Measurements from ENCODE around the gene SZRD1. TPM values are rescaled to one million over a fixed set of nuclear protein-coding genes. Genes with fewer than 3 reads are reported as not detected.

Gene SZRD1
- total and polyA plus RNA-seq, 2 of the 8 experiments (the other 6 are each of a cell fraction or from before 2014, with no cell fraction given), result 97.8 to 108 TPM

- TF ChIP-seq CHD7 (IDR thresholded peaks at IDR 0.05; ENCODE audit: insufficient replicate concordance, low read length) (no peak), BRCA1 (IDR thresholded peaks at IDR 0.05; ENCODE audit: low read depth, low read length) (no peak), USF2 (IDR thresholded peaks at IDR 0.05; ENCODE audit: low read length) (no peak), TAF1 (IDR thresholded peaks at IDR 0.05; ENCODE audit: low read depth, low read length) (no peak), SP1 (IDR thresholded peaks at IDR 0.05; ENCODE audit: low read depth, low read length) (no peak), SP4 (IDR thresholded peaks at IDR 0.05; ENCODE audit: low read length) (no peak)
- TF ChIP-seq, protein P1, sequence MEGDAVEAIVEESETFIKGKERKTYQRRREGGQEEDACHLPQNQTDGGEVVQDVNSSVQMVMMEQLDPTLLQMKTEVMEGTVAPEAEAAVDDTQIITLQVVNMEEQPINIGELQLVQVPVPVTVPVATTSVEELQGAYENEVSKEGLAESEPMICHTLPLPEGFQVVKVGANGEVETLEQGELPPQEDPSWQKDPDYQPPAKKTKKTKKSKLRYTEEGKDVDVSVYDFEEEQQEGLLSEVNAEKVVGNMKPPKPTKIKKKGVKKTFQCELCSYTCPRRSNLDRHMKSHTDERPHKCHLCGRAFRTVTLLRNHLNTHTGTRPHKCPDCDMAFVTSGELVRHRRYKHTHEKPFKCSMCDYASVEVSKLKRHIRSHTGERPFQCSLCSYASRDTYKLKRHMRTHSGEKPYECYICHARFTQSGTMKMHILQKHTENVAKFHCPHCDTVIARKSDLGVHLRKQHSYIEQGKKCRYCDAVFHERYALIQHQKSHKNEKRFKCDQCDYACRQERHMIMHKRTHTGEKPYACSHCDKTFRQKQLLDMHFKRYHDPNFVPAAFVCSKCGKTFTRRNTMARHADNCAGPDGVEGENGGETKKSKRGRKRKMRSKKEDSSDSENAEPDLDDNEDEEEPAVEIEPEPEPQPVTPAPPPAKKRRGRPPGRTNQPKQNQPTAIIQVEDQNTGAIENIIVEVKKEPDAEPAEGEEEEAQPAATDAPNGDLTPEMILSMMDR (IDR thresholded peaks at IDR 0.05; ENCODE audit: control extremely low read depth in 1 of 3, insufficient read depth in 1 of 3, low read depth in 1 of 3, low read length in 3 of 3), result no peak
- TF ChIP-seq, protein P2, sequence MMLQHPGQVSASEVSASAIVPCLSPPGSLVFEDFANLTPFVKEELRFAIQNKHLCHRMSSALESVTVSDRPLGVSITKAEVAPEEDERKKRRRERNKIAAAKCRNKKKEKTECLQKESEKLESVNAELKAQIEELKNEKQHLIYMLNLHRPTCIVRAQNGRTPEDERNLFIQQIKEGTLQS (IDR thresholded peaks at IDR 0.05; ENCODE audit: insufficient read depth, low read depth, low read length), result no peak
These were observed 27.9 kb downstream of the SZRD1 start (continued) for GRCh38 chr1:16394977-16395376.

All from H1 (cell line).